ENCODE results near the gene DRICH1. TPM values are rescaled to one million over a fixed set of nuclear protein-coding genes. Genes with fewer than 3 reads are reported as not detected.
"Not testable (repeated sequence)": the region's sequence is repeated elsewhere in the genome, so short reads cannot be mapped to it uniquely, and the experiment has no call there.

DRICH1 gene
- total RNA-seq, 4 donors from 2014 or later = 0.76 TPM; not detected in 3

DNA sequence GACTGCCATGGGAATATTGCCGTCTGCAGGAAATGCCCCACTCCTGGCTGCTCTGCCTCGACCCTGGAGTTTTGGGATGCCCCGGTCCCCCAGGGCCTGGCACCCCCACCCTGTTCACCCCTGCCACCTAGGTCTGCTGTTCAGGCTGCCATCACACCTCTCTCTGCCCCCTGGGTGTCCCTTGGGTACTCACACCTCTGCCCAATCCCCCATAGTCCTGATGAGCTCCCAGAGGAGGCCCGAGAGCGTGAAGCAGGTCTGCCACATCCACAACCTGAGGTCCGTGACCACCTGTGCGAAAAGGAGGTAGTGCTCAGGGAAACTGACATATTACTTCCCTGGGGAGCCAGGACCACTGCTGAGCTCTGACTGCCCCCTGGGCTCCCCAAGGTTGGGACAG is 20.2 kb upstream of the DRICH1 start:
- H3K27me3 ChIP-seq = no peaks in the 10 kb centered on the region
- H3K9me3 ChIP-seq = no peaks in the 10 kb centered on the region
- H3K27ac ChIP-seq = no peak overlapping the region
- intact Hi-C loops (cut with DNase I) = no loop called here
- no peak overlapping the region for H3K4me3 ChIP-seq
- WGBS, 2 donors = 93% methylated on average over 4 of the region's 7 CpGs; no CpG with 5 or more reads in 1 of the 2 donors
- no peaks in the 10 kb centered on the region for H3K4me1 ChIP-seq
- peaks cover 0 to 36% (median 0%) of the 10 kb centered on the region in 3 donors for H3K36me3 ChIP-seq
- TF ChIP-seq, protein P1, sequence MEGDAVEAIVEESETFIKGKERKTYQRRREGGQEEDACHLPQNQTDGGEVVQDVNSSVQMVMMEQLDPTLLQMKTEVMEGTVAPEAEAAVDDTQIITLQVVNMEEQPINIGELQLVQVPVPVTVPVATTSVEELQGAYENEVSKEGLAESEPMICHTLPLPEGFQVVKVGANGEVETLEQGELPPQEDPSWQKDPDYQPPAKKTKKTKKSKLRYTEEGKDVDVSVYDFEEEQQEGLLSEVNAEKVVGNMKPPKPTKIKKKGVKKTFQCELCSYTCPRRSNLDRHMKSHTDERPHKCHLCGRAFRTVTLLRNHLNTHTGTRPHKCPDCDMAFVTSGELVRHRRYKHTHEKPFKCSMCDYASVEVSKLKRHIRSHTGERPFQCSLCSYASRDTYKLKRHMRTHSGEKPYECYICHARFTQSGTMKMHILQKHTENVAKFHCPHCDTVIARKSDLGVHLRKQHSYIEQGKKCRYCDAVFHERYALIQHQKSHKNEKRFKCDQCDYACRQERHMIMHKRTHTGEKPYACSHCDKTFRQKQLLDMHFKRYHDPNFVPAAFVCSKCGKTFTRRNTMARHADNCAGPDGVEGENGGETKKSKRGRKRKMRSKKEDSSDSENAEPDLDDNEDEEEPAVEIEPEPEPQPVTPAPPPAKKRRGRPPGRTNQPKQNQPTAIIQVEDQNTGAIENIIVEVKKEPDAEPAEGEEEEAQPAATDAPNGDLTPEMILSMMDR (IDR thresholded peaks at IDR 0.05) = no peak
- TF ChIP-seq POLR2A (IDR thresholded peaks at IDR 0.05) = no peak
- DNase-seq = no peak

DNA sequence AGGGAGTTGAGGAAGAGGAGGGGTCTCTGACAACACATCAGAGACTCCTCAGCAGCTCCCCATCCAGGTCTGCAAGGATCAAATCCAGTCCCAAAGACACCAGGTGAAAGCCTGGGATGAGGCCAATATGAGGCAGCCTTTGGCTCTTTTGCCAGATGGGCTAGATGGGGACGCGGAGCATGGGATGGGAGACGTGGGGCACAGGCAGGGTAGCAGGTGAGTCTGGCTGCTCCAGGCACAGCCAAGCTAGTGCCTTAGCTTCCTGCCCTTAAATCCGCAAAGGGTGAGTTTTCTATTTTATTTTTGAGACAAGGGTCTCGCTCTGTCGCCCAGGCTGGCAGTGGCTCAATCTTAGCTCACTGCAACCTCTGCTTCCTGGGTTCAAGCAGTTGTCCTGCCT is 19.6 kb upstream of the DRICH1 start:
- peaks cover 0 to 34% (median 0%) of the 10 kb centered on the region in 3 donors for H3K36me3 ChIP-seq
- no peak for DNase-seq
- no peak overlapping the region for H3K4me3 ChIP-seq
- H3K27ac ChIP-seq = no peak overlapping the region
- TF ChIP-seq, protein P1 (IDR thresholded peaks at IDR 0.05) = no peak
- no peak for TF ChIP-seq POLR2A (IDR thresholded peaks at IDR 0.05)
- WGBS, 2 donors = 73 to 97% methylated on average over 3 to 6 of the region's 6 CpGs
- no peaks in the 10 kb centered on the region for H3K4me1 ChIP-seq
- intact Hi-C loops (cut with DNase I) = no loop called here
- H3K27me3 ChIP-seq = no peaks in the 10 kb centered on the region
- H3K9me3 ChIP-seq = no peaks in the 10 kb centered on the region

GRCh38 chr22:23649071-23649501 is 17.0 kb upstream of the DRICH1 start:
- DNase-seq = no peak
- Histone ChIP-seq H3K27ac (no peak overlapping the region), H3K4me1 (no peaks in the 10 kb centered on the region), H3K9me3 (no peaks in the 10 kb centered on the region), H3K36me3 (peaks cover 0 to 25% (median 0%) of the 10 kb centered on the region in 3 donors), H3K27me3 (no peaks in the 10 kb centered on the region), H3K4me3 (no peak overlapping the region)
- 88 to 93% methylated on average over 16 of the region's 18 CpGs for WGBS, 2 donors
- TF ChIP-seq, protein P1 (IDR thresholded peaks at IDR 0.05) = no peak
- no peak for TF ChIP-seq POLR2A (IDR thresholded peaks at IDR 0.05)
- intact Hi-C loops (cut with DNase I) = no loop called here

DNA sequence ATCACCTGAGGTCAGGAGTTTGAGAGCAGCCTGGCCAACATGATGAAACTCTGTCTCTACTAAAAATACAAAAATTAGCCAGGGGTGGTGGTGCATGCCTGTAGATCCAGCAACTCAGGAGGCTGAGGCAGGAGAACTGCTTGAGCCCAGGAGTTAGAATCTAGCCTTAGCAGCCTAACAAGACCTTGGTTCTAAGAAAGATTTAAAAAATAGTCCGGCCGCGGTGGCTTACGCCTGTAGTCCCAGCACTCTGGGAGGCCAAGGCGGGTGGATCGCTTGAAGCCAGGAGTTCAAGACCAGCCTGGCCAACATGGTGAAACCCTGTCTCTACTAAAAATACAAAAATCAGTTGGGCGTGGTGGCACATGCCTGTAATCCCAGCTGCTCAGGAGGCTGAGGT is 14.4 kb upstream of the DRICH1 start:
- intact Hi-C loops (cut with DNase I); H3K4me1 ChIP-seq; DNase-seq; H3K36me3 ChIP-seq; H3K4me3 ChIP-seq; H3K27ac ChIP-seq; H3K27me3 ChIP-seq; H3K9me3 ChIP-seq: not testable (repeated sequence)
- 93 to 94% methylated on average over 7 of the region's 7 CpGs for WGBS, 2 donors

GRCh38 chr22:23640206-23640605 is 8.1 kb upstream of the DRICH1 start:
- H3K27ac ChIP-seq; H3K27me3 ChIP-seq; H3K36me3 ChIP-seq; H3K4me3 ChIP-seq; H3K9me3 ChIP-seq; H3K4me1 ChIP-seq; DNase-seq; intact Hi-C loops (cut with DNase I): not testable (repeated sequence)
- WGBS, 2 donors = 69 to 73% methylated on average over 4 to 5 of the region's 6 CpGs

DNA sequence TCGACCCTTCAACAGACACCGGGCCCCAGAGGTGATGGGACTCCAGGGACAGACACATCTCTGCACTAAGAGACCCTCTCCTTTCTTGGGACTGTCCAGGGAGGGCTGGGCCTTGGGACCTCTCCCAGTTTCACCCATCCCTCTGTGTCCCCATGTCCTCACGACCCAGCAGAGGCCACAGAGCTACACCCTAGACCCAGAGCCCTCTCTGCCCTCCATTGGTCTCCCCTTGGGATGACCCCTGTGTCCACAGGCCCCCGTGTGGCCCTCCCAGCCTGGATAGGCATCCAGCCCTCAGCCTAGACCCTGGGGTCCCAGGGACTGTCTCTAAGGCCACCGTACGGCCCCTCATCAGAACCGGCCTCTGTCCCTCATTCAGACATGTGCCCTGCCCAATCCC is 7.5 kb upstream of the DRICH1 start:
- Histone ChIP-seq H3K9me3 (no peaks in the 10 kb centered on the region), H3K27me3 (no peaks in the 10 kb centered on the region), H3K4me3 (no peak overlapping the region), H3K4me1 (no peaks in the 10 kb centered on the region), H3K27ac (no peak overlapping the region), H3K36me3 (no peaks in the 10 kb centered on the region)
- TF ChIP-seq, protein P1 (IDR thresholded peaks at IDR 0.05) = no peak
- TF ChIP-seq POLR2A (IDR thresholded peaks at IDR 0.05) = no peak
- no peak for DNase-seq
- WGBS, 2 donors = 88% methylated on average over 7 of the region's 7 CpGs; no CpG with 5 or more reads in 1 of the 2 donors
- intact Hi-C loops (cut with DNase I) = no loop called here
